HepG2 (cell line): Measurements from ENCODE around the gene TEC. TPM values are rescaled to one million over a fixed set of nuclear protein-coding genes. Genes with fewer than 3 reads are reported as not detected.

Experiments
- ATAC-seq: fragments of 200-7000 bp; cut with Tn5 transposase; 3 replicates; pipeline ENCODE4 v1.9.1; 2020; ENCODE audit warnings: mild to moderate bottlenecking, moderate library complexity
- BruUV-seq: library from RNA; stranded (reverse); fragments of 400-500 nt; replicated peaks from 2 replicates; lab custom pipeline; 2021; lab: Mats Ljungman, UMichigan
- CTCF ChIA-PET: fragments of 300-600 bp; formaldehyde crosslinking; extraction: SDS; loops from one replicate; lab custom pipeline; 2021; ENCODE audit warnings: low total read pairs, inconsistent platforms, low intra/inter-chr PET ratio; lab: Yijun Ruan, JAX
- POLR2A ChIA-PET: fragments of 350-600 bp; sonication (Branson Sonifier 250); formaldehyde crosslinking; loops from one replicate; lab custom pipeline; 2020; ENCODE audit warnings: antibody characterized with exemption, inconsistent platforms; lab: Yijun Ruan, JAX
- DNase-seq: peaks from one replicate; pipeline ENCODE4 v3.0.0-alpha.2; 2015; ENCODE audit warnings: low spot score
- FAIRE-seq: peaks from 3 replicates; lab custom pipeline; 2011; peaks lifted over from hg19 to GRCh38; lab: Jason Lieb, UNC
- H2AFZ ChIP-seq: one replicate; pipeline ENCODE4 v1.6.1; 2011; ENCODE audit warnings: low read length, inconsistent platforms
- H3K27ac ChIP-seq: fragments of 300-600 bp; 3 replicates; pipeline ENCODE4 v1.8.0; 2011; ENCODE audit warnings: mixed run types, mild to moderate bottlenecking, mixed read lengths, low read length, inconsistent platforms; ENCODE audit not compliant: insufficient read depth; ENCODE audit errors: extremely low read length
- H3K27me3 ChIP-seq, 2 experiments: fragments of 200-600 bp in 1 of 2; 2 replicates in 1 of 2; 3 replicates in 1 of 2; pipeline versions ENCODE4 v1.6.0 to v1.8.0; 2011; ENCODE audit warnings: low read length in 2 of 2, mild to moderate bottlenecking in 2 of 2, moderate library complexity in 2 of 2, inconsistent platforms in 1 of 2; ENCODE audit not compliant: insufficient read depth in 2 of 2, control insufficient read depth in 1 of 2
- H3K36me3 ChIP-seq, 2 experiments: fragments of 200-600 bp in 1 of 2; replicated peaks in 1 of 2; 2 replicates in 1 of 2; 3 replicates in 1 of 2; pipeline versions ENCODE4 v1.5.1 to v1.8.0; 2011; ENCODE audit warnings: low read length in 2 of 2, inconsistent platforms in 1 of 2; ENCODE audit not compliant: insufficient read depth in 2 of 2, control insufficient read depth in 1 of 2
- H3K4me1 ChIP-seq: 2 replicates; pipeline ENCODE4 v1.5.1; 2012; ENCODE audit warnings: low read length, inconsistent platforms; ENCODE audit not compliant: insufficient read depth
- H3K4me2 ChIP-seq: 2 replicates; pipeline ENCODE4 v1.6.0; 2011; ENCODE audit warnings: low read depth, low read length, inconsistent platforms
- H3K4me3 ChIP-seq, 3 experiments: fragments of 200-600 bp in 1 of 3; sonication (generic), shearing (Covaris generic) in 1 of 3; replicated peaks in 1 of 3; 2 replicates each; pipeline ENCODE4 v1.5.1; 2011 to 2016; ENCODE audit warnings: low read length in 3 of 3, inconsistent platforms in 2 of 3, low read depth in 2 of 3, mild to moderate bottlenecking in 2 of 3, control low read depth in 1 of 3, mixed read lengths in 1 of 3; ENCODE audit not compliant: insufficient read depth in 1 of 3
- H3K79me2 ChIP-seq: one replicate; pipeline ENCODE4 v1.6.1; 2011; ENCODE audit warnings: low read length, inconsistent platforms; ENCODE audit not compliant: insufficient read depth
- H3K9ac ChIP-seq: 2 replicates; pipeline ENCODE4 v1.6.0; 2011; ENCODE audit warnings: mild to moderate bottlenecking, low read depth, low read length, inconsistent platforms; ENCODE audit not compliant: insufficient read depth
- H3K9me3 ChIP-seq: 2 replicates; pipeline ENCODE4 v1.5.1; 2012; ENCODE audit warnings: mild to moderate bottlenecking, low read length
- H4K20me1 ChIP-seq: 2 replicates; pipeline ENCODE4 v1.6.0; 2011; ENCODE audit warnings: inconsistent platforms, mild to moderate bottlenecking, low read length, moderate library complexity; ENCODE audit not compliant: insufficient read depth
- BRCA1 ChIP-seq: sonication (generic); formaldehyde crosslinking; IDR thresholded peaks from 2 replicates; pipeline ENCODE4 v1.4.0; 2020; ENCODE audit warnings: missing genetic modification reagents
- SYNCRIP ChIP-seq: fragments of 200-400 bp; formaldehyde crosslinking; IDR thresholded peaks from 2 replicates; pipeline ENCODE4 v1.6.1; 2018; ENCODE audit warnings: mild to moderate bottlenecking, low read depth, low read length; ENCODE audit not compliant: insufficient read depth
- ZNF251 ChIP-seq: sonication (generic); formaldehyde crosslinking; IDR thresholded peaks from 2 replicates; pipeline ENCODE4 v1.9.0; 2021; ENCODE audit warnings: mild to moderate bottlenecking, missing genetic modification reagents
- ZNF460 ChIP-seq: sonication (generic); formaldehyde crosslinking; IDR thresholded peaks from 2 replicates; pipeline ENCODE4 v1.5.1; 2020; ENCODE audit warnings: missing genetic modification reagents, mild to moderate bottlenecking, borderline replicate concordance
- ZNF530 ChIP-seq: sonication (generic); formaldehyde crosslinking; IDR thresholded peaks from 2 replicates; pipeline ENCODE4 v1.5.0; 2020; ENCODE audit warnings: low read depth, mild to moderate bottlenecking, missing genetic modification reagents
- ZNF550 ChIP-seq: sonication (generic); formaldehyde crosslinking; IDR thresholded peaks from 2 replicates; pipeline ENCODE4 v1.4.0; 2020; ENCODE audit warnings: mild to moderate bottlenecking, missing genetic modification reagents, borderline replicate concordance
- WGBS: methylation state at CpG from one replicate; pipeline ENCODE4 v1.1.6; 2017; ENCODE audit warnings: low lambda C conversion rate; 5-methylcytosine and 5-hydroxymethylcytosine counted together
- in situ Hi-C: cut with HindIII; loops from 2 replicates; pipeline ENCODE4 v1.10.0; 2017; ENCODE audit warnings: low pct_unique_long_range_greater_than_20kb; ENCODE audit not compliant: extremely low pct_ligation_motif_present
- intact Hi-C: fragments of 100-400 bp; cut with micrococcal nuclease; formaldehyde crosslinking; loops from one replicate; pipeline ENCODE4 v1.10.0; 2022; ENCODE audit not compliant: unreplicated experiment
- polyA plus RNA-seq, 8 experiments: library from polyadenylated mRNA; depleted of rRNA in 3 of 8; stranded (reverse) in 7 of 8; unstranded in 1 of 8; fragments of >200 nt; fragmentation: Illumina TruSeq in 4 of 8; extraction: Trizol in 4 of 8; gene quantifications; 2 replicates each; pipeline versions ENCODE4 v1.2.1 to v1.2.3, GENCODE V29; 2011 to 2016; ENCODE audit warnings: low read depth in 4 of 8, missing spikeins in 1 of 8, mixed read lengths in 1 of 8; ENCODE audit not compliant: insufficient read depth in 1 of 8
- total RNA-seq, 5 experiments: library from RNA; depleted of rRNA; stranded (reverse); fragments of >200 nt; fragmentation: Illumina TruSeq; extraction: Trizol; gene quantifications; 2 replicates each; pipeline ENCODE4 v1.2.3, GENCODE V29; 2016; ENCODE audit warnings: low read depth in 1 of 5
- TF ChIP-seq, protein P1 (sequence below): sonication (generic); formaldehyde crosslinking; IDR thresholded peaks from 2 replicates; pipeline ENCODE4 v1.4.0; 2020; ENCODE audit warnings: mild to moderate bottlenecking, missing genetic modification reagents
- TF ChIP-seq, protein P2 (sequence below): sonication (generic); formaldehyde crosslinking; IDR thresholded peaks from 2 replicates; pipeline ENCODE4 v1.9.0; 2021; ENCODE audit warnings: missing genetic modification reagents, borderline replicate concordance
- TF ChIP-seq, protein P3 (sequence below): sonication (generic); formaldehyde crosslinking; IDR thresholded peaks from 2 replicates; pipeline ENCODE4 v1.4.0; 2020; ENCODE audit warnings: missing genetic modification reagents, borderline replicate concordance

Gene TEC
- total and polyA plus RNA-seq, 2 of the 13 experiments (the other 11 are each of a cell fraction or from before 2014, with no cell fraction given) = 0.05 to 0.20 TPM

DNA sequence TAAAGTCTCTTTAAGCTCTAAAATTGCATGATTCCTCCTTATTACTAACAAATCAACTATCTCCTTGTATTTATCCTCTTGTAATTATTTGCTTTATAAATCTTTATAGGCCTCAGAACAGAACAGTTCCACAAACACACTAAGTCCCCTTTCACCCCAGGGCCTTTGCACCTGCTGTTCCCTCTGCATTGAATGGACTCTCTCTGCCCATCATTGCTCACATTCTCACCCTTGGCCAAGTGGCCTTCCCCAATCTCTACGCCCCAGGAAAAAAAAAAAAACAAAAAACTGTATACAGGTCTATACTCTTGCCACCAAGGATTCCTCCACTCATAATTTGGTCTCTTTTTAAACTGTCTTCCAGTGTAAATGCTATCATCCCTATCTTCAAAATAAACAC is 53.7 kb downstream of the TEC start (continued):
- no peak for TF ChIP-seq BRCA1 (CRISPR knock-in tag)

DNA sequence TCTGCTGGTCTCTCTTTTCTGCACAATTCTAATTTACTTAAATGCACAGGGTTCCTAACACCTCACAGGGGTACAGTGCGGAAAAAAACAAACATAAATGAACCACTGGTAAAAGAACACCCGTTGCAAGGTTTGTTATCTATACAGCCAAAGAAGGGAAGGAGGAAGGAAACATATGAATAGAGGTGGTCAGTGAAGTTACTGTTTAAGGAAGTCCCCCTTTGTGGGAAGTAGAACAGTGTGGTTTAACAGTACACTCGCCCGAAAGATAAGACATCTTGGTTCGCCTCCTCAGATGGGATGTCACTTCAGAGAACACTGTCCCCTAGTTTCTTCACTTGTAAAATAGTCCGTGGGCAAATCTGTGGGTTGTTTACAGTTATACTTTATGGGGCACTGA is 57.5 kb downstream of the TEC start:
- DNase-seq (no peak), FAIRE-seq (no peak), ATAC-seq (no peak)
- Histone ChIP-seq H3K79me2 (no peaks in the 10 kb centered on the region), H3K4me3 (no peak overlapping the region), H3K9ac (no peak overlapping the region), H3K4me1 (no peaks in the 10 kb centered on the region), H3K9me3 (no peaks in the 10 kb centered on the region), H2AFZ (no peak overlapping the region), H3K27me3 (no peaks in the 10 kb centered on the region), H4K20me1 (no peaks in the 10 kb centered on the region), H3K27ac (no peak overlapping the region), H3K4me2 (no peak overlapping the region), H3K36me3 (no peaks in the 10 kb centered on the region)
- intact Hi-C loops = no loop called here
- POLR2A ChIA-PET = no interaction called here
- in situ Hi-C loops = no loop called here
- 67% methylated on average over 6 of the region's 6 CpGs for WGBS
- CTCF ChIA-PET = no interaction called here
- no TSS peak for BruUV-seq
- TF ChIP-seq SYNCRIP = no peak
- TF ChIP-seq, protein P1, sequence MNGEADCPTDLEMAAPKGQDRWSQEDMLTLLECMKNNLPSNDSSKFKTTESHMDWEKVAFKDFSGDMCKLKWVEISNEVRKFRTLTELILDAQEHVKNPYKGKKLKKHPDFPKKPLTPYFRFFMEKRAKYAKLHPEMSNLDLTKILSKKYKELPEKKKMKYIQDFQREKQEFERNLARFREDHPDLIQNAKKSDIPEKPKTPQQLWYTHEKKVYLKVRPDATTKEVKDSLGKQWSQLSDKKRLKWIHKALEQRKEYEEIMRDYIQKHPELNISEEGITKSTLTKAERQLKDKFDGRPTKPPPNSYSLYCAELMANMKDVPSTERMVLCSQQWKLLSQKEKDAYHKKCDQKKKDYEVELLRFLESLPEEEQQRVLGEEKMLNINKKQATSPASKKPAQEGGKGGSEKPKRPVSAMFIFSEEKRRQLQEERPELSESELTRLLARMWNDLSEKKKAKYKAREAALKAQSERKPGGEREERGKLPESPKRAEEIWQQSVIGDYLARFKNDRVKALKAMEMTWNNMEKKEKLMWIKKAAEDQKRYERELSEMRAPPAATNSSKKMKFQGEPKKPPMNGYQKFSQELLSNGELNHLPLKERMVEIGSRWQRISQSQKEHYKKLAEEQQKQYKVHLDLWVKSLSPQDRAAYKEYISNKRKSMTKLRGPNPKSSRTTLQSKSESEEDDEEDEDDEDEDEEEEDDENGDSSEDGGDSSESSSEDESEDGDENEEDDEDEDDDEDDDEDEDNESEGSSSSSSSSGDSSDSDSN (CRISPR knock-in tag) = no peak
- no peak for TF ChIP-seq ZNF460 (CRISPR knock-in tag)
- TF ChIP-seq ZNF251 (CRISPR knock-in tag) = no peak
- TF ChIP-seq, protein P2, sequence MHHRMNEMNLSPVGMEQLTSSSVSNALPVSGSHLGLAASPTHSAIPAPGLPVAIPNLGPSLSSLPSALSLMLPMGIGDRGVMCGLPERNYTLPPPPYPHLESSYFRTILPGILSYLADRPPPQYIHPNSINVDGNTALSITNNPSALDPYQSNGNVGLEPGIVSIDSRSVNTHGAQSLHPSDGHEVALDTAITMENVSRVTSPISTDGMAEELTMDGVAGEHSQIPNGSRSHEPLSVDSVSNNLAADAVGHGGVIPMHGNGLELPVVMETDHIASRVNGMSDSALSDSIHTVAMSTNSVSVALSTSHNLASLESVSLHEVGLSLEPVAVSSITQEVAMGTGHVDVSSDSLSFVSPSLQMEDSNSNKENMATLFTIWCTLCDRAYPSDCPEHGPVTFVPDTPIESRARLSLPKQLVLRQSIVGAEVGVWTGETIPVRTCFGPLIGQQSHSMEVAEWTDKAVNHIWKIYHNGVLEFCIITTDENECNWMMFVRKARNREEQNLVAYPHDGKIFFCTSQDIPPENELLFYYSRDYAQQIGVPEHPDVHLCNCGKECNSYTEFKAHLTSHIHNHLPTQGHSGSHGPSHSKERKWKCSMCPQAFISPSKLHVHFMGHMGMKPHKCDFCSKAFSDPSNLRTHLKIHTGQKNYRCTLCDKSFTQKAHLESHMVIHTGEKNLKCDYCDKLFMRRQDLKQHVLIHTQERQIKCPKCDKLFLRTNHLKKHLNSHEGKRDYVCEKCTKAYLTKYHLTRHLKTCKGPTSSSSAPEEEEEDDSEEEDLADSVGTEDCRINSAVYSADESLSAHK (CRISPR knock-in tag) = no peak
- TF ChIP-seq, protein P3, sequence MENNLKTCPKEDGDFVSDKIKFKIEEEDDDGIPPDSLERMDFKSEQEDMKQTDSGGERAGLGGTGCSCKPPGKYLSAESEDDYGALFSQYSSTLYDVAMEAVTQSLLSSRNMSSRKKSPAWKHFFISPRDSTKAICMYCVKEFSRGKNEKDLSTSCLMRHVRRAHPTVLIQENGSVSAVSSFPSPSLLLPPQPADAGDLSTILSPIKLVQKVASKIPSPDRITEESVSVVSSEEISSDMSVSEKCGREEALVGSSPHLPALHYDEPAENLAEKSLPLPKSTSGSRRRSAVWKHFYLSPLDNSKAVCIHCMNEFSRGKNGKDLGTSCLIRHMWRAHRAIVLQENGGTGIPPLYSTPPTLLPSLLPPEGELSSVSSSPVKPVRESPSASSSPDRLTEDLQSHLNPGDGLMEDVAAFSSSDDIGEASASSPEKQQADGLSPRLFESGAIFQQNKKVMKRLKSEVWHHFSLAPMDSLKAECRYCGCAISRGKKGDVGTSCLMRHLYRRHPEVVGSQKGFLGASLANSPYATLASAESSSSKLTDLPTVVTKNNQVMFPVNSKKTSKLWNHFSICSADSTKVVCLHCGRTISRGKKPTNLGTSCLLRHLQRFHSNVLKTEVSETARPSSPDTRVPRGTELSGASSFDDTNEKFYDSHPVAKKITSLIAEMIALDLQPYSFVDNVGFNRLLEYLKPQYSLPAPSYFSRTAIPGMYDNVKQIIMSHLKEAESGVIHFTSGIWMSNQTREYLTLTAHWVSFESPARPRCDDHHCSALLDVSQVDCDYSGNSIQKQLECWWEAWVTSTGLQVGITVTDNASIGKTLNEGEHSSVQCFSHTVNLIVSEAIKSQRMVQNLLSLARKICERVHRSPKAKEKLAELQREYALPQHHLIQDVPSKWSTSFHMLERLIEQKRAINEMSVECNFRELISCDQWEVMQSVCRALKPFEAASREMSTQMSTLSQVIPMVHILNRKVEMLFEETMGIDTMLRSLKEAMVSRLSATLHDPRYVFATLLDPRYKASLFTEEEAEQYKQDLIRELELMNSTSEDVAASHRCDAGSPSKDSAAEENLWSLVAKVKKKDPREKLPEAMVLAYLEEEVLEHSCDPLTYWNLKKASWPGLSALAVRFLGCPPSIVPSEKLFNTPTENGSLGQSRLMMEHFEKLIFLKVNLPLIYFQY (CRISPR knock-in tag) = no peak
- TF ChIP-seq ZNF550 (CRISPR knock-in tag) = no peak
- no peak for TF ChIP-seq ZNF530 (CRISPR knock-in tag)
